Astrocyte (in vitro differentiated cells and primary cell): ENCODE measurements around the gene GIGYF2. TPM values are rescaled to one million over a fixed set of nuclear protein-coding genes. Genes with fewer than 3 reads are reported as not detected.
A peak's percentile ranks its signal among the peaks of the same experiment; 100 is the strongest.

ENCODE experiments used
- DNase-seq: peaks from one replicate; pipeline ENCODE4 v3.0.0-alpha.2; 2010; ENCODE audit warnings: low read depth
- FAIRE-seq: peaks from 2 replicates; lab custom pipeline; 2011; peaks lifted over from hg19 to GRCh38; lab: Jason Lieb, UNC
- H2AFZ ChIP-seq: 2 replicates; pipeline ENCODE4 v1.6.0; 2012; ENCODE audit warnings: low read depth, low read length, inconsistent platforms
- H3K27ac ChIP-seq: 2 replicates; pipeline ENCODE4 v1.5.1; 2011; ENCODE audit warnings: low read depth, low read length, inconsistent platforms
- H3K27me3 ChIP-seq: 2 replicates; pipeline ENCODE4 v1.6.0; 2011; ENCODE audit warnings: low read length, inconsistent platforms; ENCODE audit not compliant: insufficient read depth
- H3K36me3 ChIP-seq: 2 replicates; pipeline ENCODE4 v1.5.1; 2011; ENCODE audit warnings: low read length, inconsistent platforms; ENCODE audit not compliant: insufficient read depth
- H3K4me1 ChIP-seq: 2 replicates; pipeline ENCODE4 v1.5.1; 2011; ENCODE audit warnings: low read length, inconsistent platforms; ENCODE audit not compliant: insufficient read depth
- H3K4me2 ChIP-seq: 2 replicates; pipeline ENCODE4 v1.6.0; 2012; ENCODE audit warnings: low read length, inconsistent platforms
- H3K4me3 ChIP-seq: 2 replicates; pipeline ENCODE4 v1.5.1; 2011; ENCODE audit warnings: low read depth, mild to moderate bottlenecking, low read length, inconsistent platforms; ENCODE audit not compliant: insufficient read depth
- H3K79me2 ChIP-seq: 2 replicates; pipeline ENCODE4 v1.6.0; 2012; ENCODE audit warnings: mild to moderate bottlenecking, low read length, inconsistent platforms; ENCODE audit not compliant: insufficient read depth
- H3K9ac ChIP-seq: 2 replicates; pipeline ENCODE4 v1.6.0; 2012; ENCODE audit warnings: mild to moderate bottlenecking, low read length, inconsistent platforms
- H3K9me3 ChIP-seq: 2 replicates; pipeline ENCODE4 v1.5.1; 2012; ENCODE audit warnings: low read depth, mild to moderate bottlenecking, low read length, inconsistent platforms; ENCODE audit not compliant: insufficient read depth
- H4K20me1 ChIP-seq: 2 replicates; pipeline ENCODE4 v1.6.0; 2012; ENCODE audit warnings: low read length, inconsistent platforms; ENCODE audit not compliant: insufficient read depth
- H3K27ac Mint-ChIP-seq: one replicate; pipeline ENCODE4 v1.8.0; 2021; ENCODE audit warnings: mild to moderate bottlenecking, mixed read lengths; ENCODE audit not compliant: unreplicated experiment
- H3K27me3 Mint-ChIP-seq: one replicate; pipeline ENCODE4 v1.8.0; 2021; ENCODE audit warnings: low read depth, mixed read lengths; ENCODE audit not compliant: unreplicated experiment
- H3K36me3 Mint-ChIP-seq: one replicate; pipeline ENCODE4 v1.8.0; 2021; ENCODE audit warnings: low read depth, mixed read lengths; ENCODE audit not compliant: unreplicated experiment
- H3K4me1 Mint-ChIP-seq: one replicate; pipeline ENCODE4 v1.8.0; 2021; ENCODE audit warnings: low read depth, mixed read lengths; ENCODE audit not compliant: unreplicated experiment
- H3K4me3 Mint-ChIP-seq: one replicate; pipeline ENCODE4 v1.8.0; 2021; ENCODE audit warnings: mild to moderate bottlenecking, moderate library complexity, mixed read lengths; ENCODE audit not compliant: unreplicated experiment
- H3K9me3 Mint-ChIP-seq: one replicate; pipeline ENCODE4 v1.8.0; 2021; ENCODE audit warnings: mild to moderate bottlenecking, mixed read lengths; ENCODE audit not compliant: unreplicated experiment
- CTCF ChIP-seq: IDR thresholded peaks from 2 replicates; pipeline ENCODE4 v1.5.1; 2011; ENCODE audit warnings: low read depth, mild to moderate bottlenecking, inconsistent platforms, low read length, moderate library complexity; ENCODE audit not compliant: insufficient read depth
- EZH2 ChIP-seq: IDR thresholded peaks from 2 replicates; pipeline ENCODE4 v1.6.1; 2012; ENCODE audit warnings: mild to moderate bottlenecking, low read length, inconsistent platforms; ENCODE audit not compliant: insufficient read depth
- total RNA-seq: library from RNA; stranded (reverse); gene quantifications from 2 replicates; pipeline ENCODE4 v1.2.1, GENCODE V29; 2021

GIGYF2 gene
- total RNA-seq, 1 donor from 2014 or later = 47.1 TPM

DNA sequence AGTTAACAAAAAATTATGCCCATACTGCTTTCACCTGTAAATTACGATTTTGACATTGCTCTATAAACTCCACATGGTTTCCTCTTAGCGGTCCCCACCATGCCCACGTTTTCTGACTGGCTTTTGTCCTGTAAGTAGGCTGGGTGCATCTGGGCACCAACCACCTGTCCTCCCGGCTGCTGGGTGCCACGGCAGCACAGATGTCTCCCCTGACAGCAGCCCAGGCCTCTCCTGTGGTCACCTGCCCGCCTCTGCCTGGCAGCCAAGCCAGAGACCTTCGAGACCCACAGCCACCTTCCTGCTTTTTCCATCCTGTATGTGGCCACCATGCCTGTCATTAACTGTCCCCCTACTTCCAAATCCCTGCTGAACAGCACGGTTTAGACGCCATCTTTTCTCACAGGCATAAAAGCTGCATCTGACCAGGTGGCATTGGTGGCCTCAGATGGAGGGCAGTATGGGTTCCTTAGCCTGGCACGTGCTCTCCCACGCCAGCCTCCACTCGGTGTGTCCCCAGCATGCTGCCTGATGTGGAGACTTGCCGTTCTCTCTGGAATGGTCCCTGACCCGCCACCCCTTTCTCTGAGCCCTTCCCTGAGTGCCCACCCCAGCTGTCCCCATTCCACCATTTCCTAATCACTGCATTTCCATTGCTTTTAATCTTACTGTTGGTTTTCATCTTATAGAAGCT, 191.9 kb downstream of the GIGYF2 start:
- DNase-seq (no peak), FAIRE-seq (no peak)
- H3K79me2 ChIP-seq = no peaks in the 10 kb centered on the region
- Mint-ChIP-seq H3K4me1 (peaks cover 14% of the 10 kb centered on the region), H3K27ac (no peak overlapping the region), H3K4me3 (no peak overlapping the region), H3K27me3 (peaks cover 49% of the 10 kb centered on the region), H3K9me3 (peaks cover 1% of the 10 kb centered on the region), H3K36me3 (no peaks in the 10 kb centered on the region)
- no peak overlapping the region for H3K4me2 ChIP-seq
- H3K9ac ChIP-seq = no peak overlapping the region
- no peaks in the 10 kb centered on the region for H4K20me1 ChIP-seq
- TF ChIP-seq CTCF = no peak
- no peak for TF ChIP-seq EZH2
- H3K27me3 ChIP-seq = no peaks in the 10 kb centered on the region
- H3K4me1 ChIP-seq = peaks cover 14% of the 10 kb centered on the region
- no peaks in the 10 kb centered on the region for H3K9me3 ChIP-seq
- H3K27ac ChIP-seq = no peak overlapping the region
- no peak overlapping the region for H2AFZ ChIP-seq
- H3K4me3 ChIP-seq = no peak overlapping the region
- no peaks in the 10 kb centered on the region for H3K36me3 ChIP-seq

GRCh38 chr2:232889876-232890401, 192.8 kb downstream of the GIGYF2 start:
- Mint-ChIP-seq H3K4me1 (peaks cover 14% of the 10 kb centered on the region), H3K4me3 (no peak overlapping the region), H3K9me3 (peaks cover 1% of the 10 kb centered on the region), H3K27ac (no peak overlapping the region), H3K27me3 (peaks cover 57% of the 10 kb centered on the region), H3K36me3 (no peaks in the 10 kb centered on the region)
- Histone ChIP-seq H3K9ac (no peak overlapping the region), H3K27ac (no peak overlapping the region), H3K36me3 (no peaks in the 10 kb centered on the region), H3K4me2 (no peak overlapping the region), H2AFZ (no peak overlapping the region), H3K79me2 (no peaks in the 10 kb centered on the region), H3K9me3 (no peaks in the 10 kb centered on the region), H4K20me1 (no peaks in the 10 kb centered on the region), H3K27me3 (no peaks in the 10 kb centered on the region), H3K4me3 (no peak overlapping the region), H3K4me1 (peaks cover 14% of the 10 kb centered on the region)
- DNase-seq (no peak), FAIRE-seq (no peak)
- TF ChIP-seq CTCF (no peak), EZH2 (no peak)

- Mint-ChIP-seq H3K36me3 (no peaks in the 10 kb centered on the region), H3K4me3 (no peak overlapping the region), H3K27me3 (peaks cover 54% of the 10 kb centered on the region), H3K9me3 (peaks cover 1% of the 10 kb centered on the region), H3K27ac (no peak overlapping the region), H3K4me1 (peaks cover 14% of the 10 kb centered on the region)
- DNase-seq (no peak), FAIRE-seq (no peak)
- peak overlapping the region; percentile 64 for H2AFZ ChIP-seq
- H3K4me1 ChIP-seq = peaks cover 14% of the 10 kb centered on the region
- no peaks in the 10 kb centered on the region for H4K20me1 ChIP-seq
- H3K9ac ChIP-seq = no peak overlapping the region
- no peak overlapping the region for H3K4me3 ChIP-seq
- H3K4me2 ChIP-seq = peak overlapping the region; percentile 68
- no peaks in the 10 kb centered on the region for H3K27me3 ChIP-seq
- H3K27ac ChIP-seq = no peak overlapping the region
- no peak for TF ChIP-seq EZH2
- TF ChIP-seq CTCF = no peak
- H3K36me3 ChIP-seq = no peaks in the 10 kb centered on the region
- no peaks in the 10 kb centered on the region for H3K79me2 ChIP-seq
- no peaks in the 10 kb centered on the region for H3K9me3 ChIP-seq
These were observed 193.4 kb downstream of the GIGYF2 start for GRCh38 chr2:232890536-232890895.
